H9 (cell line): ENCODE measurements around the gene VPS4A. TPM values are rescaled to one million over a fixed set of nuclear protein-coding genes. Genes with fewer than 3 reads are reported as not detected.

Source experiments
- DNase-seq: peaks from one replicate; pipeline ENCODE4 v3.0.0-alpha.2; 2017
- H2AFZ ChIP-seq: one replicate; pipeline ENCODE4 v1.6.1; 2013; ENCODE audit warnings: mild to moderate bottlenecking, low read length, control low read depth, moderate library complexity
- H2AK5ac ChIP-seq: 2 replicates; pipeline ENCODE4 v1.6.1; 2013; ENCODE audit warnings: low read length, control low read depth, mixed read lengths; ENCODE audit not compliant: insufficient read length
- H2BK120ac ChIP-seq: one replicate; pipeline ENCODE4 v1.6.1; 2013; ENCODE audit warnings: low read depth, mild to moderate bottlenecking, low read length, control low read depth, inconsistent platforms; ENCODE audit not compliant: poor library complexity, severe bottlenecking
- H2BK12ac ChIP-seq: 2 replicates; pipeline ENCODE4 v1.6.1; 2013; ENCODE audit warnings: low read length, control low read depth, mixed read lengths, low read depth; ENCODE audit not compliant: insufficient read length
- H2BK15ac ChIP-seq: 2 replicates; pipeline ENCODE4 v1.6.1; 2013; ENCODE audit warnings: low read depth, low read length, control low read depth
- H2BK20ac ChIP-seq: one replicate; pipeline ENCODE4 v1.6.1; 2013; ENCODE audit warnings: low read depth, mild to moderate bottlenecking, low read length, control low read depth, inconsistent platforms; ENCODE audit not compliant: poor library complexity, severe bottlenecking
- H2BK5ac ChIP-seq: 2 replicates; pipeline ENCODE4 v1.6.1; 2013; ENCODE audit warnings: low read length, control low read depth, mixed read lengths; ENCODE audit not compliant: insufficient read length
- H3K14ac ChIP-seq: 2 replicates; pipeline ENCODE4 v1.6.1; 2013; ENCODE audit warnings: low read length, control low read depth; ENCODE audit not compliant: insufficient read depth
- H3K18ac ChIP-seq: 2 replicates; pipeline ENCODE4 v1.6.1; 2013; ENCODE audit warnings: low read depth, mild to moderate bottlenecking, mixed read lengths, low read length, control low read depth; ENCODE audit not compliant: insufficient read length
- H3K23ac ChIP-seq: 2 replicates; pipeline ENCODE4 v1.6.1; 2013; ENCODE audit warnings: low read length, control low read depth, mixed read lengths, low read depth; ENCODE audit not compliant: insufficient read length
- H3K23me2 ChIP-seq: 2 replicates; pipeline ENCODE4 v1.6.1; 2013; ENCODE audit warnings: low read depth, mild to moderate bottlenecking, mixed read lengths, low read length, control low read depth; ENCODE audit not compliant: insufficient read length, poor library complexity, severe bottlenecking
- H3K27ac ChIP-seq: 2 replicates; pipeline ENCODE4 v1.5.1; 2013; ENCODE audit warnings: low read length, control low read depth, mixed read lengths, low read depth; ENCODE audit not compliant: insufficient read length
- H3K27me3 ChIP-seq: 2 replicates; pipeline ENCODE4 v1.6.1; 2013; ENCODE audit warnings: low read length, control low read depth, inconsistent platforms; ENCODE audit not compliant: insufficient read depth
- H3K4ac ChIP-seq: 2 replicates; pipeline ENCODE4 v1.6.1; 2013; ENCODE audit warnings: low read depth, mild to moderate bottlenecking, control low read depth, inconsistent platforms, low read length, moderate library complexity
- H3K4me1 ChIP-seq: 2 replicates; pipeline ENCODE4 v1.6.1; 2013; ENCODE audit warnings: low read length, control low read depth, inconsistent platforms; ENCODE audit not compliant: insufficient read depth
- H3K4me2 ChIP-seq: 2 replicates; pipeline ENCODE4 v1.6.1; 2013; ENCODE audit warnings: low read length, control low read depth, mixed read lengths; ENCODE audit not compliant: insufficient read length, insufficient read depth
- H3K56ac ChIP-seq: 2 replicates; pipeline ENCODE4 v1.6.1; 2013; ENCODE audit warnings: low read depth, mild to moderate bottlenecking, mixed read lengths, low read length, control low read depth; ENCODE audit not compliant: insufficient read length
- H3K79me1 ChIP-seq: 2 replicates; pipeline ENCODE4 v1.6.1; 2013; ENCODE audit warnings: low read depth, mild to moderate bottlenecking, moderate library complexity, low read length, control low read depth, inconsistent platforms; ENCODE audit not compliant: insufficient read depth, poor library complexity, severe bottlenecking
- H3K79me2 ChIP-seq: 2 replicates; pipeline ENCODE4 v1.6.1; 2013; ENCODE audit warnings: low read length, control low read depth, inconsistent platforms; ENCODE audit not compliant: insufficient read depth
- H3K9ac ChIP-seq: 2 replicates; pipeline ENCODE4 v1.6.1; 2013; ENCODE audit warnings: low read length, control low read depth, mixed read lengths; ENCODE audit not compliant: insufficient read length; ENCODE audit errors: extremely low read depth
- H3K9me3 ChIP-seq: one replicate; pipeline ENCODE4 v1.6.1; 2013; ENCODE audit warnings: low read depth, low read length, inconsistent platforms; ENCODE audit not compliant: control insufficient read depth
- H3T11ph ChIP-seq: one replicate; pipeline ENCODE4 v1.6.1; 2013; ENCODE audit warnings: mild to moderate bottlenecking, low read length, control low read depth, inconsistent platforms
- H4K20me1 ChIP-seq: one replicate; pipeline ENCODE4 v1.6.1; 2013; ENCODE audit not compliant: control insufficient read depth, insufficient read length, insufficient read depth
- H4K5ac ChIP-seq: 2 replicates; pipeline ENCODE4 v1.6.1; 2013; ENCODE audit warnings: low read depth, mild to moderate bottlenecking, mixed read lengths, low read length, control low read depth; ENCODE audit not compliant: insufficient read length
- H4K8ac ChIP-seq: replicated peaks from 2 replicates; pipeline ENCODE4 v1.6.1; 2013; ENCODE audit warnings: low read length, control low read depth, mixed read lengths, low read depth; ENCODE audit not compliant: insufficient read length
- H4K91ac ChIP-seq: 2 replicates; pipeline ENCODE4 v1.6.1; 2013; ENCODE audit warnings: low read depth, mild to moderate bottlenecking, moderate library complexity, mixed read lengths, low read length, control low read depth; ENCODE audit not compliant: insufficient read length
- H3K27ac Mint-ChIP-seq, 3 experiments: 2 replicates in 2 of 3; 3 replicates in 1 of 3; pipeline ENCODE4 v1.8.0; 2020 to 2021; ENCODE audit warnings: mixed read lengths in 3 of 3, mild to moderate bottlenecking in 1 of 3, moderate library complexity in 1 of 3
- H3K27me3 Mint-ChIP-seq: 2 replicates; pipeline ENCODE4 v1.8.0; 2021; ENCODE audit warnings: low read depth, mild to moderate bottlenecking, moderate library complexity, mixed read lengths
- H3K36me3 Mint-ChIP-seq, 3 experiments: 2 replicates in 2 of 3; 3 replicates in 1 of 3; pipeline ENCODE4 v1.8.0; 2020 to 2021; ENCODE audit warnings: low read depth in 3 of 3, mixed read lengths in 3 of 3; ENCODE audit not compliant: insufficient read depth in 1 of 3
- H3K4me1 Mint-ChIP-seq, 2 experiments: 2 replicates each; pipeline ENCODE4 v1.8.0; 2020; ENCODE audit warnings: mixed read lengths in 2 of 2
- H3K4me3 Mint-ChIP-seq, 2 experiments: 2 replicates in 1 of 2; 3 replicates in 1 of 2; pipeline ENCODE4 v1.8.0; 2020 to 2021; ENCODE audit warnings: mild to moderate bottlenecking in 2 of 2, mixed read lengths in 2 of 2, moderate library complexity in 1 of 2
- H3K9me3 Mint-ChIP-seq, 2 experiments: 2 replicates in 1 of 2; 3 replicates in 1 of 2; pipeline ENCODE4 v1.8.0; 2020; ENCODE audit warnings: mild to moderate bottlenecking in 2 of 2, mixed read lengths in 2 of 2, moderate library complexity in 1 of 2
- WGBS: extraction: QIAGEN DNeasy Blood & Tissue Kit; methylation state at CpG from one replicate; pipeline ENCODE4 v1.1.7; 2013; ENCODE audit warnings: missing lambda C conversion rate, low lambda C conversion rate, mixed read lengths; ENCODE audit not compliant: insufficient read length; ENCODE audit errors: extremely low coverage; 5-methylcytosine and 5-hydroxymethylcytosine counted together
- total RNA-seq: library from RNA; stranded (reverse); gene quantifications from 2 replicates; pipeline ENCODE4 v1.2.1, GENCODE V29; 2021
- TF ChIP-seq, protein P1 (sequence below): fragments of 200-600 bp; sonication (generic); conservative IDR thresholded peaks from 3 replicates; pipeline ENCODE4 v1.8.0; 2021; ENCODE audit warnings: antibody characterized with exemption, mild to moderate bottlenecking

VPS4A gene
- total RNA-seq, 1 experiment from 2014 or later = 27.1 TPM

DNA sequence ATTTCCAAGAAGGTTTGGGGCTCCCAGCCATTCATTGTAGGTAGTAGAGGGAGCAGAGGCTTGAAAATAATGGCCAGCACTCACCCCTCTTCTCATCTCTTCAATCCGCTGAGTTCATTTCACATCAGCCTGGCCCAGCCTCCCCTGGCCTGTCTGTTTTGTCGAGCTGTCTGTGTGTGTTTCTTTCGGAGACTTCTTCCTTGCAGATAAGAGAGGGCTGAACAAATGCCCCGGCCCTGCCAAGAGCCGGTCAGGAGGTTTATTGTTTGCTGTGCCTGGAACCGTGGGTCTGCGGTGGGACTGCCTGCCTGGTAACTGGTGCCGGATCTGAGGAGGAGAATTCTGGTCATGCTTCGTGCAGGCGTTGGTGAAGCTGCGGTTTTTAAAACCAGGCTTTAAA lies 3.4 kb downstream of the VPS4A start:
- peaks cover 7 to 10% of the 10 kb centered on the region in 2 experiments for H3K4me1 Mint-ChIP-seq
- H3K4me1 ChIP-seq = peaks cover 2% of the 10 kb centered on the region; the same call in 1 of the 2 replicates
- H3K9me3 Mint-ChIP-seq = no peaks in the 10 kb centered on the region; a peak in 2 of 5 replicates
- no peaks in the 10 kb centered on the region; the same call in 1 of the 2 replicates for H3K27me3 Mint-ChIP-seq
- H3K79me1 ChIP-seq = peaks cover 7% of the 10 kb centered on the region
- no peak overlapping the region for H3K27ac ChIP-seq
- no peak overlapping the region for H2AFZ ChIP-seq
- no peak overlapping the region for H3K23ac ChIP-seq
- no peaks in the 10 kb centered on the region for H4K20me1 ChIP-seq
- H3K27me3 ChIP-seq = no peaks in the 10 kb centered on the region
- peaks cover 30 to 58% (median 48%) of the 10 kb centered on the region in 3 experiments; a peak in 6 of 7 replicates for H3K36me3 Mint-ChIP-seq
- no peak overlapping the region for H3K14ac ChIP-seq
- no peak overlapping the region for H2BK120ac ChIP-seq
- no peak overlapping the region for H3K56ac ChIP-seq
- no peak overlapping the region for H2BK15ac ChIP-seq
- TF ChIP-seq, protein P1, sequence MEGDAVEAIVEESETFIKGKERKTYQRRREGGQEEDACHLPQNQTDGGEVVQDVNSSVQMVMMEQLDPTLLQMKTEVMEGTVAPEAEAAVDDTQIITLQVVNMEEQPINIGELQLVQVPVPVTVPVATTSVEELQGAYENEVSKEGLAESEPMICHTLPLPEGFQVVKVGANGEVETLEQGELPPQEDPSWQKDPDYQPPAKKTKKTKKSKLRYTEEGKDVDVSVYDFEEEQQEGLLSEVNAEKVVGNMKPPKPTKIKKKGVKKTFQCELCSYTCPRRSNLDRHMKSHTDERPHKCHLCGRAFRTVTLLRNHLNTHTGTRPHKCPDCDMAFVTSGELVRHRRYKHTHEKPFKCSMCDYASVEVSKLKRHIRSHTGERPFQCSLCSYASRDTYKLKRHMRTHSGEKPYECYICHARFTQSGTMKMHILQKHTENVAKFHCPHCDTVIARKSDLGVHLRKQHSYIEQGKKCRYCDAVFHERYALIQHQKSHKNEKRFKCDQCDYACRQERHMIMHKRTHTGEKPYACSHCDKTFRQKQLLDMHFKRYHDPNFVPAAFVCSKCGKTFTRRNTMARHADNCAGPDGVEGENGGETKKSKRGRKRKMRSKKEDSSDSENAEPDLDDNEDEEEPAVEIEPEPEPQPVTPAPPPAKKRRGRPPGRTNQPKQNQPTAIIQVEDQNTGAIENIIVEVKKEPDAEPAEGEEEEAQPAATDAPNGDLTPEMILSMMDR = no peak
- peaks cover 6% of the 10 kb centered on the region for H3K23me2 ChIP-seq
- H3K4me2 ChIP-seq = no peak overlapping the region
- no peak overlapping the region for H3T11ph ChIP-seq
- H3K27ac Mint-ChIP-seq = peak overlapping the region in 1 of 3 experiments; percentile 22; a peak in 2 of 7 replicates
- H3K79me2 ChIP-seq = peaks cover 3% of the 10 kb centered on the region; the same call in 1 of the 2 replicates
- no CpG with 5 or more reads among the region's 11 CpGs for whole genome bisulfite sequencing
- no peak overlapping the region for H4K8ac ChIP-seq
- no peak overlapping the region for H2BK12ac ChIP-seq
- no peak overlapping the region for H3K4ac ChIP-seq
- no peak overlapping the region for H2BK20ac ChIP-seq
- DNase-seq = no peak
- H2BK5ac ChIP-seq = no peak overlapping the region
- no peak overlapping the region for H2AK5ac ChIP-seq
- no peaks in the 10 kb centered on the region for H3K9me3 ChIP-seq
- no peak overlapping the region for H4K91ac ChIP-seq
- no peak overlapping the region for H3K9ac ChIP-seq
- H3K18ac ChIP-seq = no peak overlapping the region
- no peak overlapping the region for H4K5ac ChIP-seq
- H3K4me3 Mint-ChIP-seq = no peak overlapping the region
